ENCODE results near the gene PODXL. TPM values are rescaled to one million over a fixed set of nuclear protein-coding genes. Genes with fewer than 3 reads are reported as not detected.

PODXL gene
- total RNA-seq, result 64.4 TPM

GRCh38 chr7:131556053-131556908 is at the start of gene PODXL:
PODXL (minus strand) TSS chr7:131556628; CDS start chr7:131556359, 269 bp downstream.
- peak; percentile 60 for DNase-seq (ENCODE audit: low spot score)

- DNase-seq (ENCODE audit: low spot score), result no peak
These were observed 49.0 kb upstream of the PODXL start for GRCh38 chr7:131605280-131605878.

- no peak for DNase-seq (ENCODE audit: low spot score)
These were observed 48.4 kb upstream of the PODXL start for GRCh38 chr7:131604841-131605279.

GRCh38 chr7:131603932-131604331 is 47.5 kb upstream of the PODXL start:
- DNase-seq (ENCODE audit: low spot score), result no peak

- no peak for DNase-seq (ENCODE audit: low spot score)
These were observed 46.6 kb upstream of the PODXL start for GRCh38 chr7:131602994-131603372.

- DNase-seq (ENCODE audit: low spot score), result no peak
These were observed 46.0 kb upstream of the PODXL start for GRCh38 chr7:131602304-131602993.

GRCh38 chr7:131600085-131600881 is 43.9 kb upstream of the PODXL start:
- no peak for DNase-seq (ENCODE audit: low spot score)

GRCh38 chr7:131596785-131597184 is 40.4 kb upstream of the PODXL start:
- DNase-seq (ENCODE audit: low spot score), result no peak

GRCh38 chr7:131595699-131596098 is 39.3 kb upstream of the PODXL start:
- no peak for DNase-seq (ENCODE audit: low spot score)

GRCh38 chr7:131591687-131592319 is 35.4 kb upstream of the PODXL start:
- no peak for DNase-seq (ENCODE audit: low spot score)

- no peak for DNase-seq (ENCODE audit: low spot score)
These were observed 31.0 kb upstream of the PODXL start for GRCh38 chr7:131587315-131587923.

- no peak for DNase-seq (ENCODE audit: low spot score)
These were observed 30.3 kb upstream of the PODXL start for GRCh38 chr7:131586759-131587158.

- no peak for DNase-seq (ENCODE audit: low spot score)
These were observed 29.8 kb upstream of the PODXL start for GRCh38 chr7:131586259-131586658.

- no peak for DNase-seq (ENCODE audit: low spot score)
These were observed 27.0 kb upstream of the PODXL start for GRCh38 chr7:131583430-131583829.

GRCh38 chr7:131581241-131582051 is 25.0 kb upstream of the PODXL start:
- no peak for DNase-seq (ENCODE audit: low spot score)

GRCh38 chr7:131578602-131579001 is 22.2 kb upstream of the PODXL start:
- DNase-seq (ENCODE audit: low spot score), result no peak

- no peak for DNase-seq (ENCODE audit: low spot score)
These were observed 18.3 kb upstream of the PODXL start for GRCh38 chr7:131574741-131575140.

GRCh38 chr7:131570401-131570800 is 14.0 kb upstream of the PODXL start:
- no peak for DNase-seq (ENCODE audit: low spot score)

- no peak for DNase-seq (ENCODE audit: low spot score)
These were observed 12.5 kb upstream of the PODXL start for GRCh38 chr7:131568970-131569369.

- DNase-seq (ENCODE audit: low spot score), result no peak
These were observed 12.1 kb upstream of the PODXL start for GRCh38 chr7:131568510-131568909.

Data from ureter (tissue), 1 donor.